AG04449 (cell line): ENCODE results near the gene LAYN.

Source experiments
- CTCF ChIA-PET: fragments of 350-600 bp; formaldehyde crosslinking; extraction: SDS; loops from one replicate; lab custom pipeline; 2021; ENCODE audit warnings: antibody characterized with exemption; lab: Yijun Ruan, JAX
- POLR2A ChIA-PET: fragments of 400-600, 350-600 bp; formaldehyde crosslinking; extraction: SDS; loops from one replicate; lab custom pipeline; 2020; ENCODE audit warnings: antibody characterized with exemption, inconsistent platforms; lab: Yijun Ruan, JAX
- DNase-seq: peaks from one replicate; pipeline ENCODE4 v3.0.0-alpha.2; 2010; ENCODE audit warnings: low read depth, low spot score
- H3K4me3 ChIP-seq: 2 replicates; pipeline ENCODE4 v1.5.1; 2011; ENCODE audit warnings: low read depth, mild to moderate bottlenecking, control low read depth, low read length
- TF ChIP-seq, protein P1 (sequence below): IDR thresholded peaks from one replicate; pipeline ENCODE4 v1.5.1; 2011; ENCODE audit warnings: mild to moderate bottlenecking, moderate library complexity, low read length, control low read depth, inconsistent platforms; ENCODE audit not compliant: insufficient read depth; ENCODE audit errors: missing control alignments

Gene LAYN

DNA sequence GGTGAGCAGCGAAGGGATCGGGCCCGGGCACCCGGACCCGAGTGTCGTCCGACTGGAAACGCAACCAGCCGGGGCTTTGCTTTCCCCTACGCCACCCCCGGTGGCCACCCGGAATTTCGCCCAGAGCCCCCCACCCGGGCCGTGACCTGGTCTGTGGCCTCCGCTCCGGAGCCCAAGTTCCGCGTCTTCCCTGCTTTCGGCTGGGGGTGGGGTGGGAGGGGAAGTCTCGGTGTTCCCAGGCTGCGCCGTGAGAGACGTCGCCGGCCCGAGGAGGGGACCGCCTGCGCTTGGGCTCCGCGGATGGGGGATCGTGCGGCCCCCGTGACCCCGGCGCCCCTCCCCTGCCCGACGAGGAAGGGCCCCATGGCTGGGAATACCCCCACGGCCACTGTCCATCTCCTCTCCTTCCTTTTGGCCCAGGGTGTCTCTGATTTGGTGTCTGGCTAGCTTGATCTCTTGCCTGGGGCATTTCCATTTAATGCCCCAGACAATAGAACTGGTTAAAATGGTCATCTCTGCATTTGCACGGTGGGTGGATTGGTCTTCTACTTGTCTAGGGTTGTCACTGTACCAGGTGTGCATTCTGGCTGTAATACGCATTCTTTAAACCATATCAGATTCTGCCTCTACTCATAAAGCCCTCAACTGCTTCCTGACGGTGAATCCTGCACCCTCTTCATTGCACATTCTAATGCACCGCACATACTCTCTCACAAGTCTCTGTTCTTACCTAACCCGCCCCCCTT is 62.5 kb downstream of the LAYN start:
- no peak for DNase-seq
- peak overlapping the region; percentile 78 for H3K4me3 ChIP-seq
- CTCF ChIA-PET = interaction anchor here (0.8 to 6.7 kb wide), 16 partner anchors 10 to 268 kb away, joined by 3 to 145 read pairs (median 8); partner anchors contain the start of genes ALG9 and PPP2R1B
- POLR2A ChIA-PET = interaction anchor here (0.6 to 1.1 kb wide), 3 partner anchors 162 to 216 kb away, joined by 3 to 4 read pairs (median 3); no protein-coding TSS in a partner anchor
- TF ChIP-seq, protein P1, sequence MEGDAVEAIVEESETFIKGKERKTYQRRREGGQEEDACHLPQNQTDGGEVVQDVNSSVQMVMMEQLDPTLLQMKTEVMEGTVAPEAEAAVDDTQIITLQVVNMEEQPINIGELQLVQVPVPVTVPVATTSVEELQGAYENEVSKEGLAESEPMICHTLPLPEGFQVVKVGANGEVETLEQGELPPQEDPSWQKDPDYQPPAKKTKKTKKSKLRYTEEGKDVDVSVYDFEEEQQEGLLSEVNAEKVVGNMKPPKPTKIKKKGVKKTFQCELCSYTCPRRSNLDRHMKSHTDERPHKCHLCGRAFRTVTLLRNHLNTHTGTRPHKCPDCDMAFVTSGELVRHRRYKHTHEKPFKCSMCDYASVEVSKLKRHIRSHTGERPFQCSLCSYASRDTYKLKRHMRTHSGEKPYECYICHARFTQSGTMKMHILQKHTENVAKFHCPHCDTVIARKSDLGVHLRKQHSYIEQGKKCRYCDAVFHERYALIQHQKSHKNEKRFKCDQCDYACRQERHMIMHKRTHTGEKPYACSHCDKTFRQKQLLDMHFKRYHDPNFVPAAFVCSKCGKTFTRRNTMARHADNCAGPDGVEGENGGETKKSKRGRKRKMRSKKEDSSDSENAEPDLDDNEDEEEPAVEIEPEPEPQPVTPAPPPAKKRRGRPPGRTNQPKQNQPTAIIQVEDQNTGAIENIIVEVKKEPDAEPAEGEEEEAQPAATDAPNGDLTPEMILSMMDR = no peak

- no peak for DNase-seq
- CTCF ChIA-PET = interaction anchor here (0.5 to 6.7 kb wide), 41 partner anchors 9 to 342 kb away, joined by 3 to 145 read pairs (median 5); partner anchors contain the start of genes ALG9 and PPP2R1B
- POLR2A ChIA-PET = interaction anchor here (1.0 kb wide), 1 partner anchor 162 kb away, joined by 3 read pairs; no protein-coding TSS in a partner anchor
- TF ChIP-seq, protein P1 = no peak
- H3K4me3 ChIP-seq = peak overlapping the region; percentile 78
Observed at GRCh38 chr11:111603611-111604130, 63.2 kb downstream of the LAYN start.

DNA sequence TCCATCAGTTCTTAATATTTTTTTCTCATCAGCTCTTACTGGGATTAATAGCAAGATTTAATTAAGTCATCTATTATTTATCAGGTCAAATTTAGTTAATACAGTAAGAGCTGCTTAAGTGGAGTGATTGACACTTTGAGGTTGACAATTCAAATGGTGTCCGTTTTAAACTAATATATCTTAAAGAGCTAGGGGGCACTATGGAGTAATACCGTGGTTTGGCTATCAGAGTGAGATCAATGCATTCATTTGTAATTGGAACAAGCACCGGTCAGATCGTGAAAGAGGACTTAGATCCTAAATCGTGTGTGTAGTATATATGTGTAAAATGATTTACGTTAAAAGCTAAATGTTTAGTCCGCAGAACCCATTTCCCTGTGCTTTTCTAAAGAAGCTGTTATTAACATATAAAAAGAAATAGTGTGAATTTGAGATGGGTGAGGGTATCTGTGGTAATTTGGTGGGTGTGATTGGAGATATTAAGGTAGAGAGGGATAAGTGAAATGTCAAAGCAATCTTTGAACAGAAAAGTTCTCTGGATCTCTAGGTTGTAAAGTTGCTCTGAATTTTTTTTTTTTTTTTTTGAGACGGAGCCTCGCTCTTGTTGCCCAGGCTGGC is 64.0 kb downstream of the LAYN start:
- TF ChIP-seq, protein P1 = peak; percentile 25
- ChIA-PET CTCF (interaction anchor here (0.5 to 6.7 kb wide), 63 partner anchors 9 to 378 kb away, joined by 3 to 145 read pairs (median 5); partner anchors contain the start of genes ALG9 and PPP2R1B), POLR2A (no interaction called here)
- peak overlapping the region; percentile 28 for H3K4me3 ChIP-seq
- no peak for DNase-seq

- H3K4me3 ChIP-seq = no peak overlapping the region
- no peak for DNase-seq
- CTCF ChIA-PET = interaction anchor here (1.5 to 6.7 kb wide), 7 partner anchors 13 to 377 kb away, joined by 3 to 145 read pairs (median 22); partner anchors contain the start of gene PPP2R1B
- TF ChIP-seq, protein P1 = no peak
- POLR2A ChIA-PET = no interaction called here
Observed at GRCh38 chr11:111605681-111606080, 65.2 kb downstream of the LAYN start.

GRCh38 chr11:111606986-111607385 is 66.5 kb downstream of the LAYN start:
- TF ChIP-seq, protein P1 = no peak
- no peak overlapping the region for H3K4me3 ChIP-seq
- CTCF ChIA-PET = interaction anchor here (1.5 to 6.7 kb wide), 6 partner anchors 11 to 170 kb away, joined by 3 to 145 read pairs (median 36); partner anchors contain the start of gene PPP2R1B
- POLR2A ChIA-PET = no interaction called here
- DNase-seq = no peak
